GM12872 (cell line): ENCODE measurements around the gene VGLL4.

Experiments
- TF ChIP-seq, protein P1 (sequence below): IDR thresholded peaks from 3 replicates; pipeline ENCODE4 v1.5.1; 2011; ENCODE audit warnings: low read depth, mild to moderate bottlenecking, low read length, moderate library complexity; ENCODE audit not compliant: insufficient read depth

Gene VGLL4

GRCh38 chr3:11632564-11632963 lies 11.2 kb downstream of the VGLL4 start:
- TF ChIP-seq, protein P1, sequence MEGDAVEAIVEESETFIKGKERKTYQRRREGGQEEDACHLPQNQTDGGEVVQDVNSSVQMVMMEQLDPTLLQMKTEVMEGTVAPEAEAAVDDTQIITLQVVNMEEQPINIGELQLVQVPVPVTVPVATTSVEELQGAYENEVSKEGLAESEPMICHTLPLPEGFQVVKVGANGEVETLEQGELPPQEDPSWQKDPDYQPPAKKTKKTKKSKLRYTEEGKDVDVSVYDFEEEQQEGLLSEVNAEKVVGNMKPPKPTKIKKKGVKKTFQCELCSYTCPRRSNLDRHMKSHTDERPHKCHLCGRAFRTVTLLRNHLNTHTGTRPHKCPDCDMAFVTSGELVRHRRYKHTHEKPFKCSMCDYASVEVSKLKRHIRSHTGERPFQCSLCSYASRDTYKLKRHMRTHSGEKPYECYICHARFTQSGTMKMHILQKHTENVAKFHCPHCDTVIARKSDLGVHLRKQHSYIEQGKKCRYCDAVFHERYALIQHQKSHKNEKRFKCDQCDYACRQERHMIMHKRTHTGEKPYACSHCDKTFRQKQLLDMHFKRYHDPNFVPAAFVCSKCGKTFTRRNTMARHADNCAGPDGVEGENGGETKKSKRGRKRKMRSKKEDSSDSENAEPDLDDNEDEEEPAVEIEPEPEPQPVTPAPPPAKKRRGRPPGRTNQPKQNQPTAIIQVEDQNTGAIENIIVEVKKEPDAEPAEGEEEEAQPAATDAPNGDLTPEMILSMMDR = no peak

DNA sequence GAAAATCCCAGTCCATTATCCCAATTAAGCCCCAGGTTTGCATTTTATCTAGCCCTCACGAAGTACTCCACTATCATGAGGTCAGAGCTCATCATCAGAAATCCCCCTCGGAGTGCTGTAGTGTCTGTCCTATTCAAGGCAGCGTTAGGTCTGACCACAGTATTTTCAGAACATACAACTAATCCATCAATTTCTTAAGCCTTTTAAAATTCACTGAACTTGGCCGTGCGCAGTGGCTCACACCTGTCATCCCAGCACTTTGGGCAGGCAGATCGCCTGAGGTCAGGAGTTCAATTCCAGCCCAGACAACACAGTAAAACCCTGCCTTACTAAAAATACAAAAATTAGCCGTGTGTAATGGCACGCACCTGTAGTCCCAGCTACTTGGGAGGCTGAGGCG lies 11.9 kb downstream of the VGLL4 start:
- TF ChIP-seq, protein P1 = no peak

DNA sequence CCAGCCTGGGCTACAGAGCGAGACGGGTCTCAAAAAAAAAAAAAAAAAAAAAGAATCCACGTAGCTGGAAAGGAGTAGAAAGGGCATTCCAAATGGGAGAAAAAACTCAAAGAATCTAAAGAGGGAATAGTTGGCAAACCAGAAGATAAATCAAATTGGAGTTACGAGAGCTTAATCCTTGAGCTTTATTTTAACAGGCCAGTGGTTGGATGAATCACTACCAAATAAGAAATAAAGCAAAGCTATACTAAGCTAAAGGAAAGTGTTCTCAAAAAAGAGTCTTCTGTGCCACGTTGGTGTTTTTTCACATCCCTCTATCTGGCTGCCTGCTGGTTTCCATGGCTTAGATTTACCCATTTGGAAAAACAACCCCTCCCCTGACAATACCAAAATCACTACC lies 14.0 kb downstream of the VGLL4 start:
- TF ChIP-seq, protein P1 = no peak

DNA sequence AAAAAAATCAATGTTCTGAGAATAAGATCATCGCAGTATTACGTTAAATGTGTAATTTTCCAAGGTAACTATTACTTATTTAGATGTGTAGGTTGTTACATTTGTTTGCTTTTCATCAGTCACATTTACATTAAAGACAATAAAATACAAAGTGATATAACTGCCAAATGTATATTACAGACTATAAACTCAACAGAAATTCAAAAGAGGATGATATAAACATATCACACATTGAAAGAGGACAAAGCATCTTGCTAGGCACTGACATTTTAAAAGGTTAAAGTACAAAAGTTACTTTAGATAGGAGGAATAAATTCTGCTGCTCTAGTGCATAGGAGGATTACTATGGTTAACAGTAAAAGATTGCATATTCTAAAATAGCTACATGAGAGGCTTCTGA lies 16.1 kb downstream of the VGLL4 start:
- TF ChIP-seq, protein P1 = no peak

GRCh38 chr3:11626084-11626463 lies 17.6 kb downstream of the VGLL4 start:
- TF ChIP-seq, protein P1 = no peak

GRCh38 chr3:11625376-11626083 lies 18.2 kb downstream of the VGLL4 start:
- TF ChIP-seq, protein P1 = no peak

GRCh38 chr3:11624704-11625375 lies 18.9 kb downstream of the VGLL4 start:
- TF ChIP-seq, protein P1 = no peak
